Liver (tissue), 9 donors: ENCODE measurements around the gene DGCR8. TPM values are rescaled to one million over a fixed set of nuclear protein-coding genes. Genes with fewer than 3 reads are reported as not detected.

Source experiments
- DNase-seq: peaks from one replicate; pipeline ENCODE4 v3.0.0-alpha.2; 2017; ENCODE audit warnings: low spot score
- H3K27ac ChIP-seq, 2 donors: one replicate each; pipeline ENCODE4 v1.7.0; 2013; ENCODE audit warnings: inconsistent platforms in 2 of 2, low read length in 2 of 2, control low read depth in 1 of 2, low read depth in 1 of 2, mild to moderate bottlenecking in 1 of 2
- H3K27me3 ChIP-seq, 4 donors: one replicate each; pipeline versions ENCODE4 v1.6.1 to v1.7.0; 2013; ENCODE audit warnings: low read length in 3 of 4, inconsistent platforms in 1 of 4, mild to moderate bottlenecking in 1 of 4, moderate library complexity in 1 of 4; ENCODE audit not compliant: control insufficient read depth in 4 of 4, insufficient read depth in 4 of 4
- H3K36me3 ChIP-seq, 4 donors: one replicate each; pipeline versions ENCODE4 v1.6.1 to v1.7.0; 2013; ENCODE audit warnings: low read length in 3 of 4, mild to moderate bottlenecking in 3 of 4, low read depth in 1 of 4, moderate library complexity in 1 of 4; ENCODE audit not compliant: control insufficient read depth in 4 of 4, insufficient read depth in 3 of 4
- H3K4me1 ChIP-seq, 4 donors: one replicate each; pipeline versions ENCODE4 v1.6.1 to v1.7.0; 2013; ENCODE audit warnings: low read length in 3 of 4, mild to moderate bottlenecking in 3 of 4, moderate library complexity in 1 of 4; ENCODE audit not compliant: control insufficient read depth in 4 of 4, insufficient read depth in 4 of 4
- H3K4me3 ChIP-seq, 3 donors: one replicate each; pipeline versions ENCODE4 v1.6.1 to v1.7.0; 2013; ENCODE audit warnings: low read length in 3 of 3, control low read depth in 1 of 3, low read depth in 1 of 3, mild to moderate bottlenecking in 1 of 3
- H3K9ac ChIP-seq, 2 donors: one replicate each; pipeline ENCODE4 v1.7.0; 2013; ENCODE audit warnings: low read length in 2 of 2, mild to moderate bottlenecking in 2 of 2, moderate library complexity in 2 of 2, control low read depth in 1 of 2, low read depth in 1 of 2
- H3K9me3 ChIP-seq, 4 donors: one replicate each; pipeline versions ENCODE4 v1.6.1 to v1.7.0; 2013; ENCODE audit warnings: low read length in 3 of 4; ENCODE audit not compliant: control insufficient read depth in 4 of 4
- CTCF ChIP-seq: fragments of 150-350 bp; IDR thresholded peaks from 2 replicates; pipeline ENCODE4 v1.5.1; 2017; ENCODE audit warnings: improper control_type of control experiment, low read depth, low read length; ENCODE audit not compliant: missing input control
- EGR1 ChIP-seq, 2 donors: IDR thresholded peaks; 2 replicates each; pipeline ENCODE4 v1.6.1; 2016 to 2018; ENCODE audit warnings: antibody characterized with exemption in 2 of 2, low read depth in 2 of 2
- FOXA1 ChIP-seq: IDR thresholded peaks from 2 replicates; pipeline ENCODE4 v1.6.1; 2016; ENCODE audit warnings: antibody characterized with exemption
- FOXA2 ChIP-seq: IDR thresholded peaks from 2 replicates; pipeline ENCODE4 v1.6.1; 2016; ENCODE audit warnings: antibody characterized with exemption
- GABPA ChIP-seq, 2 donors: IDR thresholded peaks in 1 of 2; conservative IDR thresholded peaks in 1 of 2; 2 replicates each; pipeline ENCODE4 v1.6.1; 2016; ENCODE audit warnings: antibody characterized with exemption in 2 of 2, mild to moderate bottlenecking in 1 of 2, moderate library complexity in 1 of 2
- HNF4A ChIP-seq, 2 donors: conservative IDR thresholded peaks; 2 replicates each; pipeline ENCODE4 v1.6.1; 2016; ENCODE audit warnings: antibody characterized with exemption in 2 of 2, mild to moderate bottlenecking in 2 of 2
- MAX ChIP-seq: IDR thresholded peaks from 2 replicates; pipeline ENCODE4 v1.6.1; 2016; ENCODE audit warnings: antibody characterized with exemption
- NR2F2 ChIP-seq: IDR thresholded peaks from 2 replicates; pipeline ENCODE4 v1.6.1; 2016; ENCODE audit warnings: antibody characterized with exemption
- RAD21 ChIP-seq, 2 donors: IDR thresholded peaks; 2 replicates each; pipeline ENCODE4 v1.6.1; 2016; ENCODE audit warnings: antibody characterized with exemption in 2 of 2, mild to moderate bottlenecking in 2 of 2
- REST ChIP-seq: IDR thresholded peaks from 2 replicates; pipeline ENCODE4 v1.6.1; 2016; ENCODE audit warnings: antibody characterized with exemption, mild to moderate bottlenecking
- SP1 ChIP-seq: IDR thresholded peaks from 2 replicates; pipeline ENCODE4 v1.6.1; 2018; ENCODE audit warnings: antibody characterized with exemption, mild to moderate bottlenecking
- TAF1 ChIP-seq: conservative IDR thresholded peaks from 2 replicates; pipeline ENCODE4 v1.6.1; 2016; ENCODE audit warnings: antibody characterized with exemption, mild to moderate bottlenecking
- ZBTB33 ChIP-seq: IDR thresholded peaks from 2 replicates; pipeline ENCODE4 v1.6.1; 2016; ENCODE audit warnings: antibody characterized with exemption
- WGBS: extraction: QIAGEN DNeasy Blood & Tissue Kit; methylation state at CpG from one replicate; pipeline ENCODE4 v1.1.7; 2013; 5-methylcytosine and 5-hydroxymethylcytosine counted together
- polyA plus RNA-seq, 2 donors: library from polyadenylated mRNA; stranded (reverse) in 1 of 2; unstranded in 1 of 2; fragments of 200-250 nt in 1 of 2; fragments of >200 nt in 1 of 2; fragmentation: Nextera tagmentation in 1 of 2; extraction: Ambion mirVana in 1 of 2; gene quantifications; one replicate each; pipeline versions ENCODE4 v1.2.1 to v1.2.3, GENCODE V29; 2013 to 2015
- total RNA-seq, 2 donors: library from RNA; depleted of rRNA; stranded (reverse); fragments of >200 nt; gene quantifications; one replicate each; pipeline ENCODE4 v1.2.3, GENCODE V29; 2014
- donor health status: healthy.
- donor health status: healthy.
- donor health status: healthy.
- donor health status: healthy.
- donor health status: healthy.

DGCR8 gene
- total and polyA plus RNA-seq, 4 donors, result 7.9 to 27.1 (median 15.8) TPM

- no peaks in the 10 kb centered on the region for H3K27me3 ChIP-seq
- peaks cover 0 to 4% (median 2%) of the 10 kb centered on the region in 4 donors for H3K4me1 ChIP-seq
- DNase-seq, result no peak
- WGBS, result 94% methylated on average over 26 of the region's 26 CpGs
- H3K27ac ChIP-seq, result no peak overlapping the region
- no peak overlapping the region for H3K4me3 ChIP-seq
- H3K36me3 ChIP-seq, result peaks cover 6 to 37% (median 17%) of the 10 kb centered on the region in 4 donors
- H3K9ac ChIP-seq, result no peak overlapping the region
- TF ChIP-seq TAF1 (no peak), NR2F2 (no peak), REST (no peak), FOXA1 (no peak), GABPA (IDR thresholded peaks at IDR 0.05 in 1 of 2, conservative IDR thresholded peaks at IDR 0.05 in 1 of 2) (no peak), EGR1 (IDR thresholded peaks at IDR 0.05; ENCODE audit: low read depth in 2 of 2) (no peak), FOXA2 (no peak), MAX (no peak)
- H3K9me3 ChIP-seq, result no peaks in the 10 kb centered on the region
Observed at GRCh38 chr22:20043057-20043996, 36.7 kb upstream of the DGCR8 start.

- no peaks in the 10 kb centered on the region for H3K27me3 ChIP-seq
- no peak overlapping the region for H3K9ac ChIP-seq
- H3K4me3 ChIP-seq, result no peak overlapping the region
- no peak for DNase-seq
- H3K4me1 ChIP-seq, result peaks cover 0 to 4% (median 2%) of the 10 kb centered on the region in 4 donors
- TF ChIP-seq SP1, result no peak
- no peak for TF ChIP-seq FOXA2
- TF ChIP-seq ZBTB33, result no peak
- TF ChIP-seq CTCF, result no peak
- no peak for TF ChIP-seq HNF4A (conservative IDR thresholded peaks at IDR 0.05)
- TF ChIP-seq RAD21 (IDR thresholded peaks at IDR 0.05), result no peak
- H3K9me3 ChIP-seq, result no peaks in the 10 kb centered on the region
- WGBS, result 97% methylated on average over 7 of the region's 7 CpGs
- no peak overlapping the region for H3K27ac ChIP-seq
- peaks cover 6 to 36% (median 16%) of the 10 kb centered on the region in 4 donors for H3K36me3 ChIP-seq
Observed at GRCh38 chr22:20043997-20044342, 36.1 kb upstream of the DGCR8 start.
